HFFc6 (cell line): ENCODE measurements around the gene SLC25A3. TPM values are rescaled to one million over a fixed set of nuclear protein-coding genes. Genes with fewer than 3 reads are reported as not detected.

Experiments used
- DNase-seq: peaks from one replicate; pipeline ENCODE4 v3.0.0-alpha.2; 2018
- H3K27ac Mint-ChIP-seq: 2 replicates; pipeline ENCODE4 v1.8.0; 2020; ENCODE audit warnings: mild to moderate bottlenecking, mixed read lengths
- H3K27me3 Mint-ChIP-seq: 2 replicates; pipeline ENCODE4 v1.8.0; 2021; ENCODE audit warnings: mild to moderate bottlenecking, moderate library complexity, mixed read lengths; ENCODE audit not compliant: insufficient read depth
- H3K36me3 Mint-ChIP-seq: 2 replicates; pipeline ENCODE4 v1.8.0; 2021; ENCODE audit warnings: low read depth, mixed read lengths
- H3K4me1 Mint-ChIP-seq: 2 replicates; pipeline ENCODE4 v1.8.0; 2020; ENCODE audit warnings: low read depth, mixed read lengths
- H3K4me3 Mint-ChIP-seq: 2 replicates; pipeline ENCODE4 v1.8.0; 2020; ENCODE audit warnings: mild to moderate bottlenecking, moderate library complexity, mixed read lengths
- H3K9me3 Mint-ChIP-seq: 2 replicates; pipeline ENCODE4 v1.8.0; 2020; ENCODE audit warnings: mild to moderate bottlenecking, mixed read lengths
- CTCF ChIP-seq: fragments of 200-600 bp; sonication (generic); IDR thresholded peaks from 2 replicates; pipeline ENCODE4 v1.5.0; 2021; ENCODE audit warnings: antibody characterized with exemption, mild to moderate bottlenecking
- total RNA-seq, 6 experiments: library from RNA; stranded (reverse); fragmentation: NEBNext Ultra II Directional; extraction: Animal tissue kit (Norgen Biotek cat#: 25700); gene quantifications; 2 replicates in 1 of 6; 3 replicates in 5 of 6; pipeline ENCODE4 v1.2.3, GENCODE V29; 2021

SLC25A3 gene
- total RNA-seq, 6 experiments from 2014 or later = 613 to 701 (median 674) TPM

DNA sequence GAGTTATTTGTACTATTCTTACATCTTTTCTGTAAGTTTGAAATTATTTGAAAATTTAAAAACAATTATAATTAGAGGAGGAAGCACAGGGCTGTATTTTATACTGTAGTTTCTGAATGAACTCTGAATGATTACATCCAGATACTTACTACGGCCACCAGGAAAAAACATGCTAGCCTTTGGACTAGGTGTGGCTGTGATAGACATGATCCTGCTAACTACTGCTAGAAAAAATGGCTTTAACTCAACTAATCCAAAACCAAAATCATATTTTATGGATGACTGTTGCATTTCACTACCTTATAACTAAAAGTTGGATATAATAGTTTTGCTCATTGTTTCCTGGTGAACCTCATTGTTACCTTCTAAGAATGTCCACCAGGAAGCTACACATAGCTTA lies 15.1 kb upstream of the SLC25A3 start:
- no peaks in the 10 kb centered on the region for H3K9me3 Mint-ChIP-seq
- no peak overlapping the region for H3K27ac Mint-ChIP-seq
- H3K4me3 Mint-ChIP-seq = no peak overlapping the region
- no peaks in the 10 kb centered on the region for H3K36me3 Mint-ChIP-seq
- peaks cover 22% of the 10 kb centered on the region for H3K4me1 Mint-ChIP-seq
- TF ChIP-seq CTCF = no peak
- no peak for DNase-seq
- H3K27me3 Mint-ChIP-seq = peaks cover 2% of the 10 kb centered on the region; the same call in 1 of the 2 replicates

DNA sequence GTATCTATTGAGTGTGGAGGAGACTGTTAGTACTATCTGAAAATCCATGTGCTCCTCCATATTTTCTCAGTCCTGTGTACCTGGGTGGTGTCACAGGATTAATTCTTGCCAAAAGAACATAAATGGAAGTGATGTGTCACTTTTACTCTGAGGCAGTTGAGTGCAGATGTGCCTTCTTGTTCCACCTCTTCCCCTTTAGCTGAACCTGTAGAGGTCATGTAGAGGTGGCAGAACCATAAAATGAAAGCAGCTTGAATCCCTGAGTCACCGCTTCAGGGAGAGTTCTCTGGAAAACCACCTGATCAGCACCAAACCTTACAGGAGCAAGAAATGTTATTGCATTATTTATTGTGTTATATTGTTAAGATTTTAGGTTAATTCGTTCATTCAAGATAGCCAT lies 14.7 kb upstream of the SLC25A3 start:
- Mint-ChIP-seq H3K27ac (no peak overlapping the region), H3K27me3 (peaks cover 2% of the 10 kb centered on the region; the same call in 1 of the 2 replicates), H3K4me1 (peaks cover 22% of the 10 kb centered on the region), H3K4me3 (no peak overlapping the region), H3K9me3 (no peaks in the 10 kb centered on the region), H3K36me3 (no peaks in the 10 kb centered on the region)
- no peak for DNase-seq
- no peak for TF ChIP-seq CTCF

DNA sequence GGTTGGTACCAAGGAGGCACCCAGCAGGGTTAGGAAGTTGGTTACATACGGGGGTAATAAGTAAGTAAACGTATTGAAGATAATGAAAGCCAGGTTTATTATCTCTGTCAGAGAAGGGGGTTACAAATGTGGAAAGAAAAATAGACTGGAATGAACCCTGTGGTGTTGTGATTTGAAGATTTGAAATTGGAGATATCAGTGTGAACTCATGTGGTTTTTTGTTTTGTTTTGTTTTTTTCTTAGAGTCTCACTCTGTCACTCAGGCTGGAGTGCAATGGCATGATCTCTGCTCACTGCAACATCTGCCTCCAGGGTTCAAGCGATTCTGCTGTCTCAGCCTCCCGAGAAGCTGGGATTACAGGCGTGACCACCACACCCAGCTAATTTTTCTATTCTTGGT lies 14.1 kb upstream of the SLC25A3 start:
- Mint-ChIP-seq H3K27ac (no peak overlapping the region), H3K4me3 (no peak overlapping the region), H3K4me1 (peaks cover 17% of the 10 kb centered on the region), H3K27me3 (peaks cover 2% of the 10 kb centered on the region; the same call in 1 of the 2 replicates), H3K36me3 (no peaks in the 10 kb centered on the region), H3K9me3 (no peaks in the 10 kb centered on the region)
- TF ChIP-seq CTCF = no peak
- DNase-seq = no peak

DNA sequence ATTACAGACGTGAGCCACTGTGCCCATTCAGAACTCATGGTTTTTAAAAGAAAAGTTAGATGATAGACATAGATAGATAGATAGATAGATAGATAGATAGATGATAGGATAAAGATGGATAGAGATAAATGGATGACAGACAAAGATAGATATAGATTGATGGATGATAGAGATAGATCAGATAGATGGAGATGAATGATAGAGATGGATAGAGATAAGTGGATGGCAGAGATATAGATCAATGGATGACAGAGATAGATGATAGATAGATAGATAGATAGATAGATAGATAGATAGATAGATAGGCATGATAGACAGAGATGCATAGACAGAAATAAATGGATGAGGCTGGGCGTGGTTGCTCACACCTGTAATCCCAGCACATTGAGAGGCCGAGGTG lies 13.7 kb upstream of the SLC25A3 start:
- TF ChIP-seq CTCF = no peak
- H3K9me3 Mint-ChIP-seq = no peaks in the 10 kb centered on the region
- no peak overlapping the region for H3K4me3 Mint-ChIP-seq
- H3K36me3 Mint-ChIP-seq = no peaks in the 10 kb centered on the region
- H3K27me3 Mint-ChIP-seq = peaks cover 2% of the 10 kb centered on the region; the same call in 1 of the 2 replicates
- no peak overlapping the region for H3K27ac Mint-ChIP-seq
- DNase-seq = no peak
- H3K4me1 Mint-ChIP-seq = peaks cover 15% of the 10 kb centered on the region

DNA sequence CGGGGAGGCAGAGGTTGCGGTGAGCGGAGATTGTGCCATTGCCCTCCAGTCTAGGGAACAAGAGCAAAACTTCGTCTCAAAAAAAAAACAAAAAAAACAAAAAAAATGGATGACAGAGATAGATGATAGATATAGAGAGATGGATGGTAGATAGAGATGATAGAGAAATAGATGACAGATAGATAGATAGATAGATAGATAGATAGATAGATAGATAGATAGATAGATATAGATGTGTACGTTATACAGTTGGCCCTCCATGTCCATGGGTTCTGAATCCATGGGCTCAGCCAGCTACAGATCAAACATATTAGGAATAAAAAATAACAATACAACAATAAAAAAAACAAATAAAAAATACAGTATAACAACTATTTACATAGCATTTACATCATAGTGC lies 12.8 kb upstream of the SLC25A3 start:
- Mint-ChIP-seq H3K36me3 (no peaks in the 10 kb centered on the region), H3K27me3 (peaks cover 2% of the 10 kb centered on the region; the same call in 1 of the 2 replicates), H3K4me1 (peaks cover 15% of the 10 kb centered on the region), H3K27ac (no peak overlapping the region), H3K9me3 (no peaks in the 10 kb centered on the region), H3K4me3 (no peak overlapping the region)
- no peak for TF ChIP-seq CTCF
- no peak for DNase-seq

DNA sequence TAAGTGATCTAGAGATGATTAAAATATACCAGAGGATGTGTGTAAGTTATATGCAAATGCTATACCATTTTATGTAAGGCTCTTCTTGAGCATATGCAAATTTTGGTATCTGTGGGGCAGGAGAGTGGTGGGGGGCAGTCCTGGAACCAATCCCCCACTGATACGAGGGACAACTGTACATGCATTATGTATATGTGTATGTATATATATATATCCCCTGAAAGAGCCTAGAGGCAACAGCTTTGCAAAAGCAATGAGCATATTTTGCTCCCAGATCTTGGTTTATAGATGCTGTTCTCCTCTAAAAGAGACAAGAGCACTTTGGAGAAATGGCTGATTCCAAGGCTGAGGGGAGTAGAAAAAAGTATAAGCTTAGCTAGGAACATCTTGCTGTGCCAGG lies 12.4 kb upstream of the SLC25A3 start:
- Mint-ChIP-seq H3K9me3 (no peaks in the 10 kb centered on the region), H3K36me3 (no peaks in the 10 kb centered on the region), H3K4me1 (peaks cover 15% of the 10 kb centered on the region), H3K27ac (no peak overlapping the region), H3K27me3 (peaks cover 2% of the 10 kb centered on the region; the same call in 1 of the 2 replicates), H3K4me3 (no peak overlapping the region)
- DNase-seq = no peak
- TF ChIP-seq CTCF = no peak
